HG02798 (cell line): Measurements from ENCODE around the gene LTBP3.
"Not testable (repeated sequence)": the region's sequence is repeated elsewhere in the genome, so short reads cannot be mapped to it uniquely, and the experiment has no call there.

Source experiments
- ATAC-seq: cut with Tn5 transposase; IDR thresholded peaks from one replicate; pipeline ENCODE4 v1.9.1; 2021; ENCODE audit warnings: mild to moderate bottlenecking; ENCODE audit not compliant: unreplicated experiment, poor library complexity

The LTBP3 gene

GRCh38 chr11:65538915-65539743, 19.0 kb downstream of the LTBP3 start:
- ATAC-seq = no peak

GRCh38 chr11:65538232-65538914, 19.8 kb downstream of the LTBP3 start:
- no peak for ATAC-seq

- ATAC-seq = no peak
Measured at GRCh38 chr11:65537620-65538231, 20.4 kb downstream of the LTBP3 start.

GRCh38 chr11:65537296-65537597, 20.9 kb downstream of the LTBP3 start:
- ATAC-seq = no peak

GRCh38 chr11:65536412-65537295, 21.5 kb downstream of the LTBP3 start:
- no peak for ATAC-seq

- ATAC-seq = no peak
Measured at GRCh38 chr11:65535102-65535501, 23.1 kb downstream of the LTBP3 start.

- no peak for ATAC-seq
Measured at GRCh38 chr11:65532388-65533064, 25.6 kb downstream of the LTBP3 start.

- ATAC-seq = no peak
Measured at GRCh38 chr11:65530157-65530496, 28.0 kb downstream of the LTBP3 start.

GRCh38 chr11:65529475-65530156, 28.5 kb downstream of the LTBP3 start:
- ATAC-seq = no peak

GRCh38 chr11:65528819-65529350, 29.3 kb downstream of the LTBP3 start:
- no peak for ATAC-seq

- no peak for ATAC-seq
Measured at GRCh38 chr11:65526744-65527143, 31.4 kb downstream of the LTBP3 start.

- no peak for ATAC-seq
Measured at GRCh38 chr11:65525546-65526480, 32.3 kb downstream of the LTBP3 start.

GRCh38 chr11:65524741-65525545, 33.2 kb downstream of the LTBP3 start, which contains the start of gene SCYL1:
Gene SCYL1, plus strand, starts transcription at chr11:65525083. Its CDS starts 71 bp downstream, at chr11:65525154.
- peak; percentile 74 for ATAC-seq

GRCh38 chr11:65524014-65524740, 34.0 kb downstream of the LTBP3 start:
- ATAC-seq = no peak

GRCh38 chr11:65523631-65523968, 34.6 kb downstream of the LTBP3 start:
- not testable (repeated sequence) for ATAC-seq

- ATAC-seq = not testable (repeated sequence)
Measured at GRCh38 chr11:65522718-65523630, 35.2 kb downstream of the LTBP3 start.
